HG02885 (cell line): ENCODE data around the gene PTGER1.
"Not testable (repeated sequence)": the region's sequence is repeated elsewhere in the genome, so short reads cannot be mapped to it uniquely, and the experiment has no call there.

Experiments
- ATAC-seq: cut with Tn5 transposase; IDR thresholded peaks from one replicate; pipeline ENCODE4 v1.9.1; 2021; ENCODE audit warnings: mild to moderate bottlenecking; ENCODE audit not compliant: unreplicated experiment, poor library complexity

Gene PTGER1

DNA sequence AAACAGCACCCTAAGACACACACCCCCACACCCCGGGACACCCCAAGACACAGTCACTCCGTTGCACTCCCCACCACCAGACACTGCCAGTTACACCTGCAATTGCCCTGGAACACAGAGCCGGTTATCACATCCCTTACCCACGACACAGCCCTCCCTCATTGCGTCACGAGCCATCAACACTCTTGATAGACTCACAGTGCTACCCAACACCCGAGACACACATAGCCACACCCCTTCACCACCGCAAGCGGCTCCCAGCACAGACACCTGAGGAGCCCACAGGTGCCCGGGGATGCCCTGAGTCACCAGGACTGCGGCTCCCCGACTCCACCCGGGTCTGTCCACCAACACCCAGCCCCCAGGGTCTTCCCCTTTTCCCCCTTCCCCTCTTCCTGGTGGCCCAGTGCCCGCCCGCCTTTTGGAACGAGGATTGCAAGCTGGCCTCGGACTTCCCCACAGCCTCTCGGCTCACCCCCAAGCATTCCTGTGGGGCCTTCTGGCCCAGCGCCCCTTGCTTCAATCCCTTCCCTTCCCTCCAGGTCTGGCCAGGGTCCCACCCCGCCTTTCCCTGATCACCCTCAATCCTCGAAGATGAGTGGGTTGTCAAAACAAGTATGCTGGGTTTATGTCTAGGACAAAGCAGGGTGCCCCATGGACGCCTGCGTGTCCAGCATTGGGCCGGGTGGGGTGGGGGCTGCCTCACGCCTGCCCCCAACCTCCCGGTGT, 1.7 kb upstream of the PTGER1 start:
- no peak for ATAC-seq

DNA sequence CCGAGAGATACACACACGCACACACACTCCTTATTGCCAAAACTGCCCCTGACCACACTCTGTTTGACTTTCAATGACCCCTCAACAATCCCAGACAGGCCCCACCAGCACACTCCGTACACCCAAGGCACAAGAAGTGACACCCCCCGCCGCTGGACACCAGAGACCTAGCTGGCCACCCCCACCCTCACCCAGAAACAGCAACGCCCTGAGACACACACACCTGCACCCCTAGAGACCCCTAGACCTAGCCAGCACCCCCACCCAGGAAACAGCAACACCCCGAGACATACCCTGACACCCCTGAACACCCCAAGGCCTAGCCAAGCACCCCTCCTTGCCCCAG, 1.1 kb upstream of the PTGER1 start:
- ATAC-seq: no peak

DNA sequence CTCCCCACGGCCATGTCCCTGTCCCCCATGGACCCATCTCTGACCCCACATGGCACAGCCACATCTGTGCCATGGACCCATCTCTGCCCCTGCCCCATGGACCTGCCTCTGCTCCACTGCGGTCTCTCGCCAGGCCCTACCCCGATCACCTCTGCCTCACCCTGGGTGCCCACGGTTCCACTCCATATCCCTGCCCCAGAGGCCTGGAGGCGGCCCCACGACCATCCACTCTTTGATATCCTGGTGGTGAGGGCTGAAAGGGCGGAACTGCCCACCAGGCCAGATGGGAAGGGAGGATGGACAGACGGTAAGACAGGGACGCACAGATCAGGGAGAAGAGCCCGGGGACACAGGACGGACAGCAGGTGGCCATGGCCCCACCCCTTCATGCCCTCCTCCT, 327 bp downstream of the PTGER1 start:
- no peak for ATAC-seq

DNA sequence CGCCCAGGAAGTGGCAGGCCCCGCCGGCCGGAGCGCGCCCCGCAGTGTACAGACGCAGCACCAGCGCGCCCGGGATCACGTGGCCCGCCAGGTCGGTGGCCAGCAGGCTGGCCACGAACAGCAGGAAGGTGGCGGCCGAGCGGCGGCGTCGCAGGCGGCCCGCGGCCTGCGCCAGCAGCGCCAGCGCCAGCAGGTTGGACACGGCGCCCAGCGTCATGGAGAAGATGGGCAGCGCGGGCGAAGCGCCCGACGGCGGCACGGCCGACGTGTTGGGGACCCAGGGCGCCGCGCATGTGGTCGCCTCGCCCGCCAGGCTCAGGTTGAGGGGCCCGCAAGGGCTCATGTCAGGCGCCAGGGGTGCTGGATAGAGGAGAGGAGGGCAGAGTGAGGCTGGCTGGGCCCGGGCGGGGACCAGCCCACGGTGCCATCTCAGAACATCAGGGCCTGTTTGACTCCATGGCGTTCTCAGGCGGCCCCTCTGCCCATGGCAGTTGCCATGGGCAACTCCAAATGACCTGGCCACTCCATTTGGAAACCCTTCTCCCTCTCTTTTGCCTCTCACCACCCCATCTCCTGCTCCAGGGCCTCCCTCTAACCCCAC, 1.1 kb downstream of the PTGER1 start:
- no peak for ATAC-seq

DNA sequence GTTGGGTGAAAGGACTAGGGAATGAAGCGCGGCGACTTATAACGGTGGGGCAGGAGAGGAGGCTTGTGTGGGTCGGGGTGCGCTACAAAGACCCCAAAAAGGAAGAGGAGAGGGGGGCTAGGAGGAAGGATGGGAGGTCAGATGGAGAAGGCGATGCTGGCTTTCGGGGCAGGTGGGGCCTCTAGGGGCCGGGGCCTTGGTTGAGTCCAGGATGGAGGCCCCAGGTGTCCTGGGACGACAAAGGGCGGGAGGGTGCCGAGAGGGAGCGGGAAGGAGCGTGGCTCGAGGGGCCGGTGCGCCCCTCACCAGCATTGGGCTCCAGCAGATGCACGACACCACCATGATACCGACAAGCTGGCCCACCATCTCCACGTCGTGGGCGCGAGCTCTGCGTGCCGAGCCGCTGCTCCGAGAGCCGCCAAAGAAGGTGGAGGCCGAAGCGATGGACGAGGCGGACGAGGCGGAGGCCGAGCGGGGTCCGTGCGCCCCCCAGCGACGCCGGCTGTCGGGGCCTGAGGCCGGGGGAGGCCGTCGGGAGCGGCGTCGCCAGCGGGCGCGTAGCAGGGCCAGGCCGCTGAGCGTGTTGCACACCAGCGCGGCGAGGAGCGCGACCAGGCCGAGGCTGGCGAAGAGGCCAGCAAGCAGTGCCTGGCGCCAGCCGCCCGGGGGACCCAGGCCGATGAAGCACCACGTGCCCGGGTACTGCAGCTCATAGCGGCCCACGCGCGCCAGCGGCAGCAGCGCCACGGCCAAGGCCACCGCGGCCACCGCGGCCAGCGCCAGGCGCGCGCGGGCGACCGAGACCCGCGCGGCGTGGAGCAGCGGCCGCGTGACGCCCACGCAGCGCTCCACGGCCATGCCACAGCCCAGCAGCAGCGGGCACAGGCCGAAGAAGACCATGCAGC, 1.8 kb downstream of the PTGER1 start:
- ATAC-seq: no peak

DNA sequence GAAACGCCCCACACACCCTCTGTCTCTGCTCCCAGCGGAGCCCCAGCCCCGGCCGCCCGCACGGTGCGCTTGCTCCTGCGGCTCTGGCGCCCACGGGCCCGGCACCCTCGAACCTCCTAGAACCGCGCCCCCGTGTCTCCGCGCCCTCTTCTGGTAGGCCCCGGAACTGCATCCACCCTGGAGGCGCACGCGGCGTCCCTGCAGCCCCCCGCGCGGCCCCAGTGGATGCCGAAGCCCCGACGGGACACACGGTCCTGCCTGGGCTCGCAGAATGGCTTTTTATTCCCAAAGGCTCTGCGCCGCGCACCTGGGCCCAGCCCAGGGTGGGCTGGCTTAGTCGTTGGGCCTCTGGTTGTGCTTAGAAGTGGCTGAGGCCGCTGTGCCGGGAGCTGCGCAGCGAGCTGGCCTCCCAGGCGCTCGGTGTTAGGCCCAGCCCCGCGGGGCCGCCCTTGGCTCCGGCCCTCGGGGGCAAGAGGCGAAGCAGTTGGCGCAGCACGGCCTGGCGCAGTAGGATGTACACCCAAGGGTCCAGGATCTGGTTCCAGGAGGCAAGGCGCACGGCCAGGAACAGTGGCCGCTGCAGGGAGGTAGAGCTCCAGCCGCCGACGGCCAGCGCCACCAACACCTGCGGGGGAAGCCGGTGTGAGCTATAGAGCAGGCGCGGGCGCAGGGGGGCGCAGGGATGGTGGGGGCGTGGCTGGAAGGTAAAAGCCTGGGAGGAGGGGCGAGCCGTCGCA, 2.8 kb downstream of the PTGER1 start:
- ATAC-seq: no peak

DNA sequence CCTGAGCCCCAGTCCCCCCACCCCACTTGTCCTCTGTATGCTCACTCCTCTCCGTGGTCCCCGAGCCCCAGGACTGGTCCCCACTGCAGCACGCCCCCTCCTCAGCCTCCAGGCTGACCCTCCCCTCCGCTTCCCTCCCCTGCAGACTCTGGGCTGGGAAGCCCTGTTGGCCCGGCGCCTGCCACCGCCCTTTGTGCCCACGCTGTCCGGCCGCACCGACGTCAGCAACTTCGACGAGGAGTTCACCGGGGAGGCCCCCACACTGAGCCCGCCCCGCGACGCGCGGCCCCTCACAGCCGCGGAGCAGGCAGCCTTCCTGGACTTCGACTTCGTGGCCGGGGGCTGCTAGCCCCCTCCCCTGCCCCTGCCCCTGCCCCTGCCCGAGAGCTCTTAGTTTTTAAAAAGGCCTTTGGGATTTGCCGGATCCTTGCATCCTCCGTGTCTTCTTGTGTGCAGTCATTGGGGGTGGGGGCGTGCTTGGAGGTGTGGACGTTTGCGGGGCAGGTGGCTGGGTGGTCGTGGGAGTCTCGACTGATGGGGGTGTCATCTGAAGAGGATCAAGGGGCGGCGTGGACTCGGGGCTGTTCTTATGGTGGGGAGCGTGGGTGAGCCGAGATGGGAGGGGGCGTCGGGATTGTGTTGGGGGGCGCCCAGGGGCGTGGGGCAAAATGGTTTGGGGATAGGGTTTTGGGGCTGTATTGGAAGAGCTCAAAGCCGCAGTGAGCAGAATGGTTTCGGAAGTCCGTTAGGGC, 3.5 kb downstream of the PTGER1 start:
- no peak for ATAC-seq

DNA sequence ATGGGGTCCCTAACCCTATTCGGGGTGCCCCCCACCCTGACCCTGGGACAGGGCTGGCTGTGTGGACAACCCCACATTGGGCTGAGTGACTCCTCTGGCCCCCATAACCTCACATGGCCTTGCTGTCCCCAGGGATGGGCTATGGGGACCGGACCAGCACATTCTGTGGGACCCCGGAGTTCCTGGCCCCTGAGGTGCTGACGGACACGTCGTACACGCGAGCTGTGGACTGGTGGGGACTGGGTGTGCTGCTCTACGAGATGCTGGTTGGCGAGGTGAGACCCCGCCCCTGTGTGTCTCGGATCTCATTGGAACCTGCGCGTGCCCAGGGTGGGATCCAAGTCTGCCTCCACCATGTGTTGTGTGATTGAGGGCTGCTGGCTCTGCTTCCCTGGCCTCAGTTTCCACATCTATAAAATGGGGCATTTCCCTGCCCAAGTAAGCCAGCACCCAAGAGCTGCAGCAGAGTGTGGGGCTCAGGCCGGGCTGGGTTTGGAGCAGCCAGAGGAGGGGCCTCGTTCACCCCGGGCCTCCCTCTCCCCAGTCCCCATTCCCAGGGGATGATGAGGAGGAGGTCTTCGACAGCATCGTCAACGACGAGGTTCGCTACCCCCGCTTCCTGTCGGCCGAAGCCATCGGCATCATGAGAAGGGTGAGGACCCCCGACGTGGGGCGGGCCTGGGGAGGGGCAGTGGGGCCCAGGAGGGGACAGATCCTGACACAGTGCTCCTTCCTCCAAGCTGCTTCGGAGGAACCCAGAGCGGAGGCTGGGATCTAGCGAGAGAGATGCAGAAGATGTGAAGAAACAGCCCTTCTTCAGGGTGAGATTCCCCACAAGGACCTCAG, 4.9 kb downstream of the PTGER1 start:
- no peak for ATAC-seq

DNA sequence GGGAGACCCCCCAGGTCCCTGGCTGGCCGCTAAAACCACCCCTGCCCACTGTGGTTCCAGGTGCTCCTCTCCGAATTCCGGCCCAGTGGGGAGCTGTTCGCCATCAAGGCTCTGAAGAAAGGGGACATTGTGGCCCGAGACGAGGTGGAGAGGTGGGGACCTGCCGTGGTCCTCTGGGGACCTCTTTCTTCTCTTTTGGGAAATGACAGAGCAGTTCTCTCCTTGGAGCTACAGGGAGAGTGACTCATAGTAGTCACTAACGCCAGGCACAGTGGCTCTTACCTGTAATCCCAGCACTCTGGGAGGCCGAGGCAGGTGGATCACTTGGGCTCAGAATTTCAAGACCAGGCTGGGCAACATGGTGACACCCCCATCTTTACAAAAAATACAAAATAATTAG, 7.3 kb downstream of the PTGER1 start:
- no peak for ATAC-seq

DNA sequence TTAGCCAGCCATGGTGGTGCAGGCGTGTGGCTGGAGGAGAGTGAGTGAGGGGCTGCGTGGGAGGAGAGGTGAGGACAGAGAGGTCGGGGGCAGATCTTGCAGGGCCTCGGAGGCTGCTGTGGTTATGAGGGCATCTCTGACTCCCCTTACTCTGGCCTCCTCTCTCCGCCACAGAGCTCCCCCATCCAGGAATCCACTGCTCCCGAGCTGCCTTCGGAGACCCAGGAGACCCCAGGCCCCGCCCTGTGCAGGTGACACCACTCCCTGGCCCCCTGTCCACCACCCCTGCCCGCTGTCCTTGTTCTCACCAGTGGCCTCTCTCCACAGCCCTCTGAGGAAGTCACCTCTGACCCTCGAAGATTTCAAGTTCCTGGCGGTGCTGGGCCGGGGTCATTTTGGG, 7.8 kb downstream of the PTGER1 start:
- ATAC-seq: no peak

DNA sequence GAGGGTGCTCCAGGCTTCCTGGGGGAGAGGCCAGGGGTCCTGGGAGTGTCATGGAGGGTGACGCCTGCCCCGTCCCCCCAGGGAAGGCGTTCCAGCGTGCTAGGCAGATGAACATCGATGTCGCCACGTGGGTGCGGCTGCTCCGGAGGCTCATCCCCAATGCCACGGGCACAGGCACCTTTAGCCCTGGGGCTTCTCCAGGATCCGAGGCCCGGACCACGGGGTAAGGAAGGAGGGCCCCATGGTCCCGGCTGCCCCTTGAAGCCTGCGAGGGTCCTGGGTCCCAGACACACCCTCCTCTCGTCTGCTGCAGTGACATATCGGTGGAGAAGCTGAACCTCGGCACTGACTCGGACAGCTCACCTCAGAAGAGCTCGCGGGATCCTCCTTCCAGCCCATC, 11.4 kb downstream of the PTGER1 start:
- no peak for ATAC-seq

DNA sequence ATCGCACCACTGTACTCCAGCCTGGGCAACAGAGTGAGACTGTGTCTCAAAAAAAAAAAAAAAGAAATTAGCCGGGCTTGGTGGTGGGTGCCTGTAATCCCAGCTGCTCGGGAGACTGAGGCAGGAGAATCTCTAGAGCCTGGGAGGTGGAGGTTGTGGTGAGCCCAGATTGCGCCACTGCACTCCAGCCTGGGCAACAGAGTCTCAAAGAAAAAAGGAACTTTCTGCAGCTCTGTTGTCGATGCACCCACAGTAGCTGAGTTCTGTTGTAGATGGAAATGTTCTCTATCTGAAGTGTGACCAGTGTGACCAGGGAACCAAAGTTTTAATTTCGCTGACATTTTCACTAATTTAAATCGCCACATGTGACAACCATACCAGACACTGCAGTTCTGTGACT, 12.8 kb downstream of the PTGER1 start:
- not testable (repeated sequence) for ATAC-seq

DNA sequence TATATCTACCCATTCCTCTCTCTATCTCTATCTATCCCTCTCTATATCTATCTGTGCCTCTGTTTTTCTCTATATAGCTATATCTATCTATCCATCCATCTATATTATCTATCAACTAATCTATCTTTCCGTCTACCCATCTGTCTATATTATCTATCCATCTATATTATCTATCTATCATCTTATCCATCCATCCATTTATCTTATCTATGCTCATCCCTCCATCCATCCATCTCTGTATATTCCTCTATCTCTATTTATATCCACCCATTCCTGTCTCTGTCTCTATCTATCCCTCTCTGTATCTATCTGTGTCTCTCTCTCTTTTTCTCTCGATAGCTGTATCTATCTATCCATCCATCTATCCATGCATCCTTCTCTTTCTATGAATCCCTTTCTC, 14.2 kb downstream of the PTGER1 start:
- ATAC-seq: no peak

DNA sequence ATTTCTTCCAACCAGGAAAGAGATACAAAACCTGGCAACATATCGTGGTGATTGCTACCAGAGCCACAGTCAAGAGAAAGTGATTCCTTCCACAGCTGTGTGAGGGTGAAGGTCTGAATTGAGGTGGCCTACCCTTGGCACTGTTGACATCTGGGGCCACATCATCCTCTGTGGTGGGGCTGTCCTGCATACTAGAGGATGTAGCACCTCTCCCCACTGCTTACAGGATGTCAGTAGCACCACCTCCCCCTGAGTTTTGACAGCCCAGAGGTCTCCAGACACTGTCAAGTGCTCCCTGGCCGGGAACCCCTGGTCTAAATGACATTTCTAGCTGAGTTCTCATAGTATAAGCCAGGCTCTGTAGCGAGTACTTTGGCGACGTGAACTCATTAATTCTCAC, 15.5 kb downstream of the PTGER1 start:
- no peak for ATAC-seq

DNA sequence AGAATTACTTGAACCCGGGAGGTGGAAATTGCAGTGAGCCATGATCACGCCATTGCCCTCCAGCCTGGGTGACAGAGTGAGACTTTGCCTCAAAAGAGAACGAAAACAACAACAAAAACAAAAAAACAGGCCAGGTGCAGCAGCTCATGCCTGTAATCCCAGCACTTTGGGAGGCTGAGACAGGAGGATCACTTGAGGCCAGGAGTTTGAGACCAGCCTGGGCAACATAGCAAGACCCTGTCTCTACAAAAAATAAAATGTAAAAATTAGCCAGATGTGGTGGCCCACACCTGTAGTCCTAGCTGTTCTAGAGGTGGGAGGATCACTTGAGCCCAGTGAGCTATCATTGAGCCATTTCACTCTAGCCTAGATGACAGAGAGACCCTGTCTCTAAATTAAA, 22.9 kb downstream of the PTGER1 start:
- not testable (repeated sequence) for ATAC-seq

DNA sequence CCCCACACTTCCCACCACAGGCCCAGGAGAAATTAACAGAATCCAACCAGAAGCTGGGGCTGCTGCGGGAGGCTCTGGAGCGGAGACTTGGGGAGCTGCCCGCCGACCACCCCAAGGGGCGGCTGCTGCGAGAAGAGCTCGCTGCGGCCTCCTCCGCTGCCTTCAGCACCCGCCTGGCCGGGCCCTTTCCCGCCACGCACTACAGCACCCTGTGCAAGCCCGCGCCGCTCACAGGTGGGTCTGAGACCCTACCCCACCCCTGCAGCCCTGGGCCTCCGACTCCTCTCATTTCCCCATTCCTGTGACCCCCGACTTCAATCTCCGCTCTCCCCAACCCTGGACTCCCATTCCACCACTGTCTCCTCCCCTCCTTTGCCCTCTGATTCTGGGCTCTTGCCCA, 24.3 kb downstream of the PTGER1 start:
- ATAC-seq: no peak

DNA sequence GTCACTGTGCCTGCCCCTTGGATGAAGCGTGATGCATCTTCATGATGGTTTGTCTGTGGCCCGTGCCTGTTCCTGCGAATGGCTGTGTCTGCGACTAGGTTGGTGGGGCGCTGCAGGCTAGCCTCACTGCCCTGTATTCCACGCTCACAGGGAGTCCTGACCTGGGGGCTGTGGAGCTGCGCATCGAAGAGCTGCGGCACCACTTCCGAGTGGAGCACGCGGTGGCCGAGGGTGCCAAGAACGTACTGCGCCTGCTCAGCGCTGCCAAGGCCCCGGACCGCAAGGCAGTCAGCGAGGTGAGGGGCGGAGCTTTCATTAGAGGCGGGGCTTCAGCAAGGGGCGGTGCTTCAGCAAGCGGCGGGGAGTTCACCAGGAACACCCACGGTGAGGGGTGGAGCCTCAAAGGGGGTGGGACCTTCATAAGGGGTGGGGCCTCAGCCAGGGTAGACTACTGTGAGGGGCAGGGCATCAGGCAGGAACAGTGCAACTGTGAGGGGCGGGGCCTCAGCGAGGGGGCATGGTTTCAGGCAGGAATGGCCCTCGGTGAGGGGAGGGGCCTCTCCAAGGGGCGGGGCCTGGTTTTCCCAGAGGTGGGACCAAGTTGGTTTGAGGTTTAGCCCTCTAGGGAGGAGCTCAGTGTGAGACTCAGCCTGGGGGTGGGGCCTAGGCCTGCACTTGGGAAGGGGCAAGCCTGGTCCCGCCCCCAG, 24.8 kb downstream of the PTGER1 start:
- no peak for ATAC-seq

DNA sequence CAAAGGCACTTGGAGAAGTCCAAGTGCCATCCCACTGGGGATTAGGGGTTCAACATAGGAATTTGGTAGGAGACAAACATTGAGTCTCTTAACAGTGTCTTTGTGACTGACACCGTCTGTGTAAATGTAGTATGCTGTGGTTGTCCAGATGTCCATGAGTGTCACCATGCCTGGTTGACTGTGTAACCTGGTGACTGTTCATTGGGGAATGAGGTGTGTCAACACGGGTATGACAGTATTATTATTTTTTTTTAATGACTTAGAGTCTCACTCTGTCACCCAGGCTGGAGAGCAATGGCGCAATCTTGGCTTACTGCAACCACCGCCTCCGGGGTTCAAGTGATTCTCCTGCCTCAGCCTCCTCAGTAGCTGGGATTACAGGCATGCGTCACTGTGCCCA, 25.8 kb downstream of the PTGER1 start:
- ATAC-seq: no peak
